Erythroblast (primary cell): Measurements from ENCODE around the gene USF3.

Experiments
- GATA1 ChIP-seq: IDR thresholded peaks from 2 replicates; pipeline ENCODE4 v1.6.1; 2011; ENCODE audit warnings: low read depth, mild to moderate bottlenecking, control low read depth, low read length, moderate library complexity
- POLR2A ChIP-seq: IDR thresholded peaks from 2 replicates; pipeline ENCODE4 v1.6.1; 2011; ENCODE audit warnings: mild to moderate bottlenecking, low read length

GRCh38 chr3:113662824-113663223 lies 33.6 kb downstream of the USF3 start:
- TF ChIP-seq GATA1 (no peak), POLR2A (no peak)
